ENCODE measurements around the gene ZNF385A.

The ZNF385A gene

DNA sequence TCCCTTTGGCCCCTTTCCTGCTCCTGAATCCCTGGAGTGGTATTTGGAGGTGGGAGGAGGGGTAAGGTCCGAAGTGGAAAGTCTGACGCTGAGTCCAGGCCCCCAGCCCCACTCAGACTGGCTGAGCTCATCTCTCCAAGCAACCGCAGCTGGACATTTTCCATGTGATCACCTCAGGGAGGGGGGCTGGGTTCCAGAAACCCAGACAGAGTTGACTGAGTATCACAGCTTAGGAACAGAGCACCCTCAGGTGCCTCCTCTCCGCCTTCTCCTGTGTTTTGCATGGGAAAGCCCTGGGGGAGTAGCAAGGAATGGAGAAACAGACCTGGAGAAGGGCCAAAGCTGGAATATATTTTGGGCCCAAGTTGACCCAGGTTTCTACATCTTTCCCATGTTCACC, 42.6 kb upstream of the ZNF385A start:
- no peak for DNase-seq (ENCODE audit: low read depth)
- no peak overlapping the region for H3K4me3 ChIP-seq (ENCODE audit: low read length)
- TF ChIP-seq, protein P1, sequence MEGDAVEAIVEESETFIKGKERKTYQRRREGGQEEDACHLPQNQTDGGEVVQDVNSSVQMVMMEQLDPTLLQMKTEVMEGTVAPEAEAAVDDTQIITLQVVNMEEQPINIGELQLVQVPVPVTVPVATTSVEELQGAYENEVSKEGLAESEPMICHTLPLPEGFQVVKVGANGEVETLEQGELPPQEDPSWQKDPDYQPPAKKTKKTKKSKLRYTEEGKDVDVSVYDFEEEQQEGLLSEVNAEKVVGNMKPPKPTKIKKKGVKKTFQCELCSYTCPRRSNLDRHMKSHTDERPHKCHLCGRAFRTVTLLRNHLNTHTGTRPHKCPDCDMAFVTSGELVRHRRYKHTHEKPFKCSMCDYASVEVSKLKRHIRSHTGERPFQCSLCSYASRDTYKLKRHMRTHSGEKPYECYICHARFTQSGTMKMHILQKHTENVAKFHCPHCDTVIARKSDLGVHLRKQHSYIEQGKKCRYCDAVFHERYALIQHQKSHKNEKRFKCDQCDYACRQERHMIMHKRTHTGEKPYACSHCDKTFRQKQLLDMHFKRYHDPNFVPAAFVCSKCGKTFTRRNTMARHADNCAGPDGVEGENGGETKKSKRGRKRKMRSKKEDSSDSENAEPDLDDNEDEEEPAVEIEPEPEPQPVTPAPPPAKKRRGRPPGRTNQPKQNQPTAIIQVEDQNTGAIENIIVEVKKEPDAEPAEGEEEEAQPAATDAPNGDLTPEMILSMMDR (conservative IDR thresholded peaks at IDR 0.05; ENCODE audit: low read length): no peak

DNA sequence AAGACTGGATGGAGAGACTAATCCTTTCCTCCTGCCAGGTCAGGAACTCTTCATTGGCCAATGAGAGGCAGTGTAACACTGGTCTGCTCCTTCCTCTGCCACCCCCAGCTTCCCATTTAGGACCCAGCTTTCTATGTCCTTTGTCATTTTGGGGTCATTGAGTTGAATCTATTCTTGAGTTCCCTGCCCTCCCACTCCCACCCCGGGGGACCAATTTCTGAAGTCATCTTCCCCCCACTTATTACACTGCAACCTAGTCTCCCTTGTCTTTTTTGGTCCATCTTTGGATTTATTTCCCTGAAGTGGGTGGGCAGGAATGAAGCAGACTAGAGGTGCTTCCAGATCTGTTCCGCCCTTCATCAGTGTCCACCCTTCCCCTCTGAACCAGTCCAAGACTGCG, 42.2 kb upstream of the ZNF385A start:
- no peak overlapping the region for H3K4me3 ChIP-seq (ENCODE audit: low read length)
- no peak for DNase-seq (ENCODE audit: low read depth)
- TF ChIP-seq, protein P1 (conservative IDR thresholded peaks at IDR 0.05; ENCODE audit: low read length): no peak

DNA sequence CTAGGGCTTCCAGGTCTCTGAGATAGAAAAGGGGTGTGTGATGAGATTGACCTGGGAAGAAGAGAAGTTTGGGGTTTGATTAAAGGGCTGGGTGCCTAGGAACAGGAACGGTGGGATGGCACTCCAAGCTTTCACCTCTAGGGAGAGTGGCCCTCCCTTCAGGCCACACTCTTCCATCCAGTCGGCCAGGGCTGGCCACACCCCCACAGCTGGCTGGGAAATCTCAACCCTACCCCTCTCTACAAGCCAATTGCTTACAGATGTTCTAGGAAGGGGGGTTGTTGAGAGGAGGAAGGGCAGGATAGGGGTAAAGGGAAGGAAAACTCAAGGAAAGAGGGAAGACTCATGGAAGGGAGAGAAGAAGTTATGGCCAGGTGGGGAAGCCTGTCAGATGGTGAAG, 41.2 kb upstream of the ZNF385A start:
- DNase-seq (ENCODE audit: low read depth): no peak
- H3K4me3 ChIP-seq (ENCODE audit: low read length): no peak overlapping the region
- TF ChIP-seq, protein P1 (conservative IDR thresholded peaks at IDR 0.05; ENCODE audit: low read length): no peak; the same call in 1 of the 2 replicates

DNA sequence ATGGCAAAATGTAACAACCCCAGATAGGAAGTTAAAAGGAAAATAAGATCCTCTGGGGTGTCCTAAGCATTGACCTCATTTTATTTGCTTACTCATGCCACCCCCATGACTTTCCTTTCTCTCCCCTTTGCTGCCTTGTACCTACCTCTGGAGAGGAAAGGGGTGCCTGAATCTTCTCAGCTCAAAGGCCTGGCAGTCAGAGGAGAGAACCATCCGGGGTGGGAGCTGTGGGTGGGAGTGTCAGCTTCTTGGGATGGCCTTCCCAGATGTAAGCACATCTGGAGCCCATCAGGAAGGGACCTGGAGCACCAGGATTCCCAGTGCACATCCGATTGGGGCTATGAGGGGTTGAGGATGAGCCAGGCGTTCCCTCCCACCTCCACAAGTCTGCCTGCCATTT, 39.7 kb upstream of the ZNF385A start:
- H3K4me3 ChIP-seq (ENCODE audit: low read length): no peak overlapping the region
- DNase-seq (ENCODE audit: low read depth): no peak
- TF ChIP-seq, protein P1 (conservative IDR thresholded peaks at IDR 0.05; ENCODE audit: low read length): no peak

DNA sequence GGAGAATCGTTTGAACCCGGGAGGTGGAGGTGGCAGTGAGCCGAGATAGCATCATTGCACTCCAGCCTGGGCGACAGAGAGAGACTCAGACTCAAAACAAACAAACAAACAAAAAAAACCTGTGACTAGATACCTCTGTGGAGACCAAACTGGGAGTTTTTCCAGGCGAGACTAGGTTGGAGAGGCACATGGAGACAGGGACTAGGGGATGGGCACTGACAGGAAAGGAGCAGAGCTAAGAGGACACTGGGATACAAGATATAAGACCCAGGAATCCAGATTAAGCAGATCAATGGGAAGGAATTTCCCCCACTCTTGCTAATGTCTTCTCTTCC, 39.2 kb upstream of the ZNF385A start:
- TF ChIP-seq, protein P1 (conservative IDR thresholded peaks at IDR 0.05; ENCODE audit: low read length): no peak
- no peak overlapping the region for H3K4me3 ChIP-seq (ENCODE audit: low read length)
- DNase-seq (ENCODE audit: low read depth): no peak

DNA sequence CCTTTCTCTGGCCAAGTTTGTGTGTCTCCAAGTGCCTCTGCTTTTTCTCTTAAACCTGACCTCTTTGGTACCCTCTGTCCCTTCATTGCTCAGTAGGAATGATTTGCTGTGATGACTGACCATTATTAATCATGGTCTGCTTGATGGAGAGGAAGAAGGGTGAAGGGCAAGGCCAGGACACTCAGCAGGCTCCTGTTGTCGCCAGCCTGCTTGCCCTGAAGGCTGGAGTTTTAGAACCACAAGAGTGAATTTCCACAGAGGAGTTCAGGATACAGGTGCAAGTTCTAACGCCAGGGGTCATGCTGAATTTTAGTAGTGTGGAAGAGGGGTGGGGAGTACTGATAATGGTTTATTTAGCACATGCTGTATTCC, 37.3 kb upstream of the ZNF385A start:
- no peak for DNase-seq (ENCODE audit: low read depth)

DNA sequence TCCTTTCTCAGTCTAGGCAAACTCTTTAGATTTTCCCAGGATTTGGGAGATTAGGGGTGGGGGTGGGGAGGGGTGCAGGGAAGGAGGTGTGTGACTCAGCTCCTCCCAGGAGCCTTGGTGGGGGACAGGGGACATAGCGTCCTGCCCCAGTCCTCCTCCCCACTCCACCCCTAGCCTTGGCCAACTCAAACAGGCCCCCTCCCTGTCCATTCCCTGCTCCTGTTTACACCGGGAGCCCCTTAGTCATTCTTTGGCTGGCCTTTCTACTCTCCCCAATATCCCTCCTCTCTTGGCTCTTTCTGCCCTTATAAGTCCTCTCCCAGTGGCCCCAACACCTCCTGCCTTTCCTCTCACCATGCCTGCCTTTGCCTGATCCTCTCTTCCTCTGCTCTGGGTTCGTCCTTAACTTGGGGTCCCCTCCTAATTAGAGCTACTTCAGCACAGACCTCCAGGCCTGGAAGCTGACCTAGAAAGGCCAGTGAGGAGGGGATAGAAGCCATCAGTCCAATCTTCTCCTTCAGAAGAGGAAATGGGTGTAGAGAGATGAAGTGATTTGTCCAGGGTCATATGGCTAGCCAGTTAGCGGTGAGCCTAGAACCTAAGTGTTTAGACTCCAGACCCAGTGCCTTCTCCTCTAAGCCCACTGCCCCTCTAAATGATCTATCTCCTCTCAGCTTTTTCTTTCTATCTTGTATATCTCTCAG, 36.8 kb upstream of the ZNF385A start:
- TF ChIP-seq, protein P1 (conservative IDR thresholded peaks at IDR 0.05; ENCODE audit: low read length): no peak
- no peak for DNase-seq (ENCODE audit: low read depth)
- no peak overlapping the region for H3K4me3 ChIP-seq (ENCODE audit: low read length)

More for the DNA sequence above, 37.3 kb upstream of the ZNF385A start:
- H3K4me3 ChIP-seq (ENCODE audit: low read length): no peak overlapping the region
- TF ChIP-seq, protein P1 (conservative IDR thresholded peaks at IDR 0.05; ENCODE audit: low read length): no peak

All from AG10803 (cell line).